Hematopoietic multipotent progenitor cell treated with erythropoietin and hydrocortisone succinate and interleukin-3 and kit ligand, for 15 days (in vitro differentiated cells): ENCODE results near the gene ELF4.

Source experiments
- DNase-seq: peaks from one replicate; pipeline ENCODE4 v3.0.0-alpha.2; 2015; ENCODE audit warnings: low spot score

Gene ELF4

DNA sequence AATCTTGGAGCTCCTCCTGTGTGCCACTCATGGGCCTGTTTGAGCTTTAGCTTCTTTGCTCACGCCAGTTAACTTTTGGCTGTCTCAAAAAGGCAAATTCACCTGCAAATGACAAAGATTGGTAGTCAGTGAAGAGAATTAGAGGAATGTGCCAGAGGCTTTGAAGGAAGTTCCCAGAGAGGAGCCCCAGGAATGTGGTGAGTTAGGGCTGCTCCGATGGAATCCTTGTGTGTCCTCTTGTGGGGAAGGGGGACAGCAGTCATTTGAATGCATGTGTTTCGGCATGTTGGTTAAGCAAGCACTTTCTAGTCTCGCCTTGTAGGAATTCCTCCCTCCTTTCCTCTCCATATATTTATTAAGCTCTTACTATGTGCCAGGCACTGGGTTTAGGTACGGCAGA, 62.9 kb downstream of the ELF4 start:
- DNase-seq, result no peak

DNA sequence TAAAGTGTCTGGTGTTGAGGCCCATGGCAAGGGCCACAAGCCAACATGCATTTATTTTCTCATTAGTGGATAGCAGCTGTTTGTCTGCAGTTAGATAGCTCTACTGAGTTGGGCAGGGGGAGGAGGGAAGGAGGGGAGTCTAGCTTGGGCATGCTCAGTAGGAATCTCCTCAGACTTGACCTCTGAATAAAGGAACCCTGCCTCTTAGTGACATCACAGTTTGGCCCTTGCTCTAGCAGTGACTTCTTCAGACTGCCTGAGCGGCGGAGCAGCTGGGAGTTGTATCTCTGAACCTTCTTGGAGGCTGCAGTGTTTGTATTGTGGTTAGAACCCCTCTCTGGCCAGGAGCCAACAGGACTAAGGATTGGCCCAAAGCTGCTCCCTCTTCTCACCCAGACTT, 70.5 kb downstream of the ELF4 start:
- no peak for DNase-seq

DNA sequence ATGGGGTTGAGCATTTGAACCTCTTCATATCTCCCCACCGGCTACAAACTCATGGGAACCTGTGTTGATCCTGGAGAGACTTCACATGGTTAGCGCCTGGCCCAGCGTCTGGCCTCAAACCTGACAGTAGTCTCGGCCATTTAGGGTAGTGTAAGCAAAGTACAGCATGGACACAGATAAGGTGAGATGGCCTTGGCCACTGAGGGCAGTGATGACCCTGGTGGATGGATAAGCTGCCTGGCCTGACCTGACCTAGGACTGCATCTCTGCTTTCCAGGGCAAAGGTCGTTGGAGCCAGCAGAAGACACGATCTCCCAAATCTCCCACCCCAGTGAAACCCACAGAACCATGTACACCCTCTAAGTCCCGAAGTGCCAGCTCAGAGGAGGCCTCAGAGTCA, 76.1 kb downstream of the ELF4 start:
- DNase-seq, result no peak

DNA sequence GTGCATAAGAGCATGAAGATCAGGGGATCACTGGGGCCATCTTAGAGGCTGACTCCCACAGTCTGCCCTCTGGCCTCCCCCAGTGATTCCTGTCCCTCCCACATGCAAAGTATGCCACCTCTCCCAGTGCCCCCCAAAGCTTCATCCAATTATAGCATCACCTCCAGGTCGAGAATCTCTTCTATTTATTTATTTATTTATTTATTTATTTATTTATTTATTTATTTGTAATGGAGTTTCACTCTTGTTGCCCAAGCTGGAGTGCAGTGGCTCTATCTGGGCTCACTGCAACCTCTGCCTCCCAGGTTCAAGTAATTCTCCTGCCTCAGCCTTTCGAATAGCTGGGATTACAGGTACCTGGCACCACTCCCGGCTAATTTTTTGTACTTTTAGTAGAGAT, 77.7 kb downstream of the ELF4 start:
- DNase-seq, result no peak

DNA sequence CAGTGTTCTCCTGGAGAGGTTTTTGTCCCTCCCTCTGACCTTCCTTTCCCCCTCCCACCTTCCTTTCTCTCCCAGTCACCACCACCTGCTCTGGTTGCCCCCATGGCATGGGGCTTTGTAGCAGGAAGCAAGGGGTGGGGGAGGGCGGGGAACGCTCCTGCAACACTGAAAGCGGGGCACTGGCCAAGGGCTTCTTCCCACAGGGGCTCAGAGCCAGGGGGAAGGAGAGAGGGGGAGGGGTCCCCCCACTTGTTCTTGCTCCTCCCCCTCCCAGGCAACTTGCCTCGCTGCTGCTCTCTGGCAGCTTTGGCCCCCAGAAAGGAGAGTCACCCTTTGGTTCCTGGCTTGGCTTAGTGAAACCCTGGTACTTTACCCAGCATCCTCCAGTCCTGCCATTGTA, 79.5 kb downstream of the ELF4 start:
- DNase-seq, result no peak

DNA sequence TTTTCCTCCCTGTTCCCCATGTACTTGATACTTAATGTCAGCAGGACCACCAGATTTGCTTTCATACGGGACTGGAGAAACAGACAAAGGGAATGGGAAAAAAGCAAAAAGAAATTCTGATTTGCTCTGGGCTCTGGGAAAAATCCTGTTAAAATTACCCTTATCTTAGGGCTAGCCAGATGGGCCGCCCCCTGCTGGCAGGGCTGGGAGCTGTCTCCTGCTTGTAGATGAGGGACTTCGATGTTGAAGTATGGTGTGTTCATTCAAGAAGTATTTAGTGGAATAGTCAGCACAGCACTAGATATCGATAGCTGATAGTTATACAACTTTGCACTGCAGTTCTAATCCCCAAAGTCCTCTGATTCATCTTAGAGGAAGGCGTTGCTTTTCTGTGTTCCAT, 82.1 kb downstream of the ELF4 start:
- DNase-seq, result peak; percentile 45

DNA sequence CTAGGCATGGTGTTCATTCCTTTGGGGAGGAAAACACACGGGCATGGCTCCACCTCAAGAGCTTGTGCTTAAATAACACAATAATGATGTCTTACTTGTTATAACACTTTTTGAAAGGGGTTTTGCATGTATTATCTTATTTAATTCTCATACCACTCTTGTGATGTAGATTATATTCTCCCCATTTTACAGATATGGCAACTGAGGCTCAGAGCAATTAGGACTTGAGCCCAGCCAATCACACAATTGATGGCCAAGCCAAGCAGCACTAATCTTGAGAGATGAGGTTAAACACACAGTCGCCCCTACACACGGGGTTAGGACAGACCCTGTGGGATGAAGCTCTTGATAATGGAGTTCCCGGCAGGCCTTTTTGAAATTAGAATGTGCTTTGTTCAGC, 82.7 kb downstream of the ELF4 start:
- no peak for DNase-seq

DNA sequence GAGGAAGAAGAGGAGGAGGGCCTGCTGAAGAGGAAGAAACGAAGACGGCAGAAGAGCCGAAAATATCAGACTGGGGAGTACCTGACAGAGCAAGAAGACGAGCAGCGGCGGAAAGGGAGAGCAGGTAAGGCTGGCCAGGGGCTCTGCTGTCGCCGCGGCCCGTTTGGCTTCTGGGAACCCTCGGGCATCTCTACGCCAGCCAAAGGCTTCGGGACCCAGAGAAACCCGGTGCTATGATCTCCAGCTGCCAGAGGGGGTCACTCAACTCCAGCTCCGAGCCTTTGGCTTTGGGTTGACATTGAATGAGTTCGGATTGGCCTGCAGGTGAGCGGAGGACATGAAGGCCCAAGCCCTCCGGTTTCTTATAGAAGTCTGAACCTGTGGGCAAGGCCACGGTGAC, 85.0 kb downstream of the ELF4 start:
- DNase-seq, result no peak

DNA sequence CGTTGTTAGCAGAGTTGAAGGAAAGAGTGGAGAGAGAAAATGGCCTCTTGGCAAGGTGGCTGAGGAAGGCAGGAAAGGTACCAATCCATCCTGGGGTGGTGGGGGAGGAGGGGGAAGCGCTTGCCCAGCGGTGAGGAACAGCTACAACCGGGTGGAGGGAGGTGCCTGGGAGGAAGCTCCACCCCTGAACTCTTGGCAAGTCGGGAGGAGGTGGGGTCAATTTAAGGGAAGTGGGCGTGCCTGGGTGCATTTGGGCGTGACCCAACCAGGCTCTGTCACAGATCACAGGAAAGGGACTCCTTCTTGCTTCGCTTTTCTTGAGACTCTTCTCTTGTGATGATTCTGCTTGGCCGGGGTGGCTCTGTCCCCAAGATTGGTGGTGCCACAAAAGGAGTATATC, 86.2 kb downstream of the ELF4 start:
- peak; percentile 86 for DNase-seq

DNA sequence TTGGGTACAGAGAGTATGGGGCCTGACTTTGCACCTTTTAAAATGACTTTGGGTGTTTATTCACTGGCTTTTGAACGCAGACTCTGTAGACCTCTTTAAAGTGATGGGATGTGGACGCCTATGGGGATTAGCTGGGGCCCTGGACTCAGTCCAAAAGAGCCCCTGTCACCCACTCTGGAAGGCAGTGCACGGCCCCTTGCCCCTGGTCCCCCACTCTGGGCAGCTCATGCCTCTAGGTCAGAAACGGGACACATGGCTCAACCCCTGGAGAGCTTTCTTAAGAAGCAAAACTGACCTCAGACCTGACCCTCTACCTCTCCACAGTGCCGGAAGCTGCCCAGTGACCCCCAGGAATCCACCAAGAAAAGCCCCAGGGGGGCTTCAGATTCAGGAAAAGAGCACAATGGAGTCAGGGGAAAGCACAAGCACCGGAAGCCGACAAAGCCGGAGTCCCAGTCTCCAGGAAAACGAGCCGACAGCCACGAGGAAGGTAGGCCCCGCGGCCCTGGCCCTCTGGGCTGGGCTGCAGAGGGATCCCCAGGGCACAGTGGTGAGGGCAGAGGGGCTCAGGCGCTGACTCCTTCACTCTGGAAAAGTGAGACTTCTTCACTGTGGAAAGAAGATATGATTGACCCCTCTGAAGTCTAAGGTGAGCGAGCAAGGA, 89.5 kb downstream of the ELF4 start:
- no peak for DNase-seq

DNA sequence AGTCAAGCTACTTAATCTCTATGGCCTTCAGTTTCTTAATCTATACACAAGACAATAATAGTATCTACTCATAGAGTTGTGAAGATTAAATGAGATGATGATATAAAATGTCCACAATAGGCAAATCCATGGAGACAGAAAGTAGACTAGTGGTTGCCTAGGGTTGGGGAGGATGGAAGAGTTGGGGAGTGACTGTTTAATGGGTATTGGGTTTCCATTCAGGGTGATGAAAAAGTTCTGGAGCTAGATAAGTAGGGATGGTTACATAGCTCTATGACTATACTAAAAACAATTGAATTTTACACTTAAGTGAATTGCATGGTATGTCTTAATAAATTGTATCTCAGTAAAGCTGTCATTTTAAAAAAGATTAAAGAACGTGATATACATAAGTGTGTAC, 92.2 kb downstream of the ELF4 start:
- no peak for DNase-seq

DNA sequence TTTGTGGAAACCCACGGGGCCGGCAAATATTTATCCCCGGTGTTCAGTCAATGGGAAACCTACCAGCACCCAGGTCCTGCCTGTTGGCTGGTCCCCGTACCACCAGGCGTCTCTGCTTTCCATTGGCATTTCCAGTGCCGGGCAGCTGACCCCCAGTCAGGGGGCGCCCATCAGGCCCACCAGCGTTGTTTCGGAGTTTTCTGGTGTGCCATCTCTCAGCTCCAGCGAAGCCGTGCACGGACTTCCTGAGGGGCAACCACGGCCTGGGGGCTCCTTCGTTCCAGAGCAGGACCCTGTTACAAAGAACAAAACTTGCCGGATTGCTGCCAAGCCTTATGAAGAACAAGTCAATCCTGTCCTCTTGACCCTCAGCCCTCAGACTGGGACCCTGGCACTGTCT, 95.1 kb downstream of the ELF4 start:
- no peak for DNase-seq
